Measurements from ENCODE around the gene TMCC2. TPM values are rescaled to one million over a fixed set of nuclear protein-coding genes. Genes with fewer than 3 reads are reported as not detected.
A peak's percentile ranks its signal among the peaks of the same experiment; 100 is the strongest.

TMCC2 gene
- total RNA-seq, 6 donors from 2014 or later = 1.3 to 7.2 (median 3.8) TPM

GRCh38 chr1:205240569-205240968 lies 12.8 kb downstream of the TMCC2 start:
- Histone ChIP-seq H3K36me3 (peaks cover 0 to 5% (median 0%) of the 10 kb centered on the region in 4 donors), H3K4me1 (peaks cover 10 to 36% (median 25%) of the 10 kb centered on the region in 4 donors), H3K9me3 (no peaks in the 10 kb centered on the region), H3K27ac (no peak overlapping the region), H3K27me3 (no peaks in the 10 kb centered on the region), H3K4me3 (no peak overlapping the region)
- WGBS, 2 donors = 90 to 93% methylated on average over 3 of the region's 3 CpGs
- TF ChIP-seq, protein P1, sequence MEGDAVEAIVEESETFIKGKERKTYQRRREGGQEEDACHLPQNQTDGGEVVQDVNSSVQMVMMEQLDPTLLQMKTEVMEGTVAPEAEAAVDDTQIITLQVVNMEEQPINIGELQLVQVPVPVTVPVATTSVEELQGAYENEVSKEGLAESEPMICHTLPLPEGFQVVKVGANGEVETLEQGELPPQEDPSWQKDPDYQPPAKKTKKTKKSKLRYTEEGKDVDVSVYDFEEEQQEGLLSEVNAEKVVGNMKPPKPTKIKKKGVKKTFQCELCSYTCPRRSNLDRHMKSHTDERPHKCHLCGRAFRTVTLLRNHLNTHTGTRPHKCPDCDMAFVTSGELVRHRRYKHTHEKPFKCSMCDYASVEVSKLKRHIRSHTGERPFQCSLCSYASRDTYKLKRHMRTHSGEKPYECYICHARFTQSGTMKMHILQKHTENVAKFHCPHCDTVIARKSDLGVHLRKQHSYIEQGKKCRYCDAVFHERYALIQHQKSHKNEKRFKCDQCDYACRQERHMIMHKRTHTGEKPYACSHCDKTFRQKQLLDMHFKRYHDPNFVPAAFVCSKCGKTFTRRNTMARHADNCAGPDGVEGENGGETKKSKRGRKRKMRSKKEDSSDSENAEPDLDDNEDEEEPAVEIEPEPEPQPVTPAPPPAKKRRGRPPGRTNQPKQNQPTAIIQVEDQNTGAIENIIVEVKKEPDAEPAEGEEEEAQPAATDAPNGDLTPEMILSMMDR (IDR thresholded peaks at IDR 0.05) = no peak
- TF ChIP-seq POLR2A (IDR thresholded peaks at IDR 0.05) (no peak), EP300 (IDR thresholded peaks at IDR 0.05) (no peak), POLR2AphosphoS5 (IDR thresholded peaks at IDR 0.05) (no peak)
- DNase-seq (no peak), ATAC-seq (ENCODE audit: low FRiP score in 2 of 2) (no peak)

DNA sequence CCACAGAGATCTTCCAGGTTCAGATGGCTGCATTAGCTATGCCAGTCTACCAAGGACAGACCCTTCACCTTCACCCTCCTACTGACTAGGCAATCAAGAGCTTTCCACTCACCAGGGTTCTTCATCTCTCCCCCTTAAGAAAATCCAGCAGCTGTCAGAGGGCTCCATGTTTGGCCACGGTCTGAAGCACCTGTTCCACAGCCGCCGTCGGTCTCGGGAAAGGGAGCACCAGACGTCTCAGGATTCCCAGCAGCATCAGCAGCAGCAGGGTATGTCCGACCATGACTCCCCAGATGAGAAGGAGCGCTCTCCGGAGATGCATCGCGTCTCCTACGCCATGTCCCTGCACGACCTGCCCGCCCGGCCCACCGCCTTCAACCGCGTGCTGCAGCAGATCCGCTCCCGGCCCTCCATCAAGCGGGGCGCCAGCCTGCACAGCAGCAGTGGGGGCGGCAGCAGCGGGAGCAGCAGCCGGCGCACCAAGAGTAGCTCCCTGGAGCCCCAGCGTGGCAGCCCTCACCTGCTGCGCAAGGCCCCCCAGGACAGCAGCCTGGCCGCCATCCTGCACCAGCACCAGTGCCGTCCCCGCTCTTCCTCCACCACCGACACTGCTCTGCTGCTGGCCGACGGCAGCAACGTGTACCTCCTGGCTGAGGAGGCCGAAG lies 13.8 kb downstream of the TMCC2 start:
- Histone ChIP-seq H3K27me3 (no peaks in the 10 kb centered on the region), H3K4me1 (peaks cover 10 to 31% (median 23%) of the 10 kb centered on the region in 4 donors), H3K4me3 (no peak overlapping the region), H3K36me3 (peaks cover 0 to 5% (median 0%) of the 10 kb centered on the region in 4 donors), H3K9me3 (no peaks in the 10 kb centered on the region), H3K27ac (no peak overlapping the region)
- DNase-seq = peak in 1 of 2 donors; percentile 76
- no peak for ATAC-seq (ENCODE audit: low FRiP score in 2 of 2)
- TF ChIP-seq POLR2A (IDR thresholded peaks at IDR 0.05) = no peak
- WGBS, 2 donors = 94 to 95% methylated on average over 8 to 33 of the region's 36 CpGs

DNA sequence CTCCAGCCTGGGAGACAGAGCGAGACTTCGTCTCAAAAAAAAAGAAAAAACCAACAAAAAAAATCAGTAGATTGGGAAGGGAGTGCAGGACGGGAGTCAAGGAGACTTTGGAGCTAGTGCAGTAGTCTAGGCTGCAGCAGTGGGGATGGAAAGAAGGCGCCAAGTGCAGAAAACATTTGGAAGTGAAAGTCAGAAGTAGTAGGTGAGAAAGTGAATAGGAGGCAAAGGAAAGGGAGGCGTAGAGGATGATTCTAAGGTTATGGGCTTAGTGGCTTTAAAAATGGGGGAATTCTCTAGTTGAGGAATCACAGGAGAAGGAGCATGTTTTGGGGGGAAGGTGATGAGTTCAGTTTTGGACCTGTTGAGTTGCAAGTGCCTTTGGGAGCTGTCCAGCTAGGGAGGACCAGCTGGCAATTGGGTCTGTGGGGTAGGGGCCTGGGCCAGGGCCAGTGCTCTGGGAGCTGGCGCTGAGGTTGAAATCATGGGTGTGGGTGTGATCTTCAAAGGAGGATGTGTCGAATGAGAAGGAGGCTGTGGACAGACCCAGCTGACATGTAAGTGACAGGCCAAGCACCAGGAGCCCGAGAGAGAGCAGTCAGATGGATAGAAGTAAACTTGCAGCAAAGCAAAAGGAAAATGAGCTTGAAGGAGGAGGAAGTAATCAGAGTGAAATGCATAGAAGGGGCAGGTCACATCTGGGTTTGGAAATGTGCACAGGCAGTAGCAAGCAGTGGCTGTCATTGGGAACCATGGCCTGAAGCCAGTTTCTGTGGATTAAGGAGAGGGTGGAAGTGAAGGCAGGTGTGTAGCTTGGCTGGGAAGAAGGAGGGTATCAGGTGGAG lies 15.8 kb downstream of the TMCC2 start:
- 83 to 86% methylated on average over 8 of the region's 8 CpGs for WGBS, 2 donors
- DNase-seq = no peak

GRCh38 chr1:205244384-205244783 lies 16.6 kb downstream of the TMCC2 start:
- Histone ChIP-seq H3K4me3 (no peak overlapping the region), H3K27me3 (no peaks in the 10 kb centered on the region), H3K4me1 (peaks cover 24 to 36% (median 32%) of the 10 kb centered on the region in 4 donors), H3K9me3 (no peaks in the 10 kb centered on the region), H3K36me3 (peaks cover 0 to 5% (median 0%) of the 10 kb centered on the region in 4 donors), H3K27ac (no peak overlapping the region)
- TF ChIP-seq POLR2AphosphoS5 (IDR thresholded peaks at IDR 0.05) = no peak
- no peak for TF ChIP-seq POLR2A (IDR thresholded peaks at IDR 0.05)
- no peak for TF ChIP-seq EP300 (IDR thresholded peaks at IDR 0.05)
- TF ChIP-seq, protein P1 (IDR thresholded peaks at IDR 0.05) = no peak
- DNase-seq (no peak), ATAC-seq (ENCODE audit: low FRiP score in 2 of 2) (no peak)
- WGBS, 2 donors = 84 to 87% methylated on average over 4 of the region's 4 CpGs

More for the DNA sequence above, 15.8 kb downstream of the TMCC2 start:
- Histone ChIP-seq H3K9me3 (no peaks in the 10 kb centered on the region), H3K4me1 (peaks cover 16 to 32% (median 25%) of the 10 kb centered on the region in 4 donors), H3K27me3 (no peaks in the 10 kb centered on the region), H3K36me3 (peaks cover 0 to 5% (median 0%) of the 10 kb centered on the region in 4 donors), H3K27ac (no peak overlapping the region), H3K4me3 (no peak overlapping the region)
- TF ChIP-seq, protein P1 (IDR thresholded peaks at IDR 0.05) = no peak
- TF ChIP-seq EP300 (IDR thresholded peaks at IDR 0.05) = no peak
- TF ChIP-seq POLR2A (IDR thresholded peaks at IDR 0.05) = no peak
- TF ChIP-seq POLR2AphosphoS5 (IDR thresholded peaks at IDR 0.05) = no peak
- no peak for ATAC-seq (ENCODE audit: low FRiP score in 2 of 2)

DNA sequence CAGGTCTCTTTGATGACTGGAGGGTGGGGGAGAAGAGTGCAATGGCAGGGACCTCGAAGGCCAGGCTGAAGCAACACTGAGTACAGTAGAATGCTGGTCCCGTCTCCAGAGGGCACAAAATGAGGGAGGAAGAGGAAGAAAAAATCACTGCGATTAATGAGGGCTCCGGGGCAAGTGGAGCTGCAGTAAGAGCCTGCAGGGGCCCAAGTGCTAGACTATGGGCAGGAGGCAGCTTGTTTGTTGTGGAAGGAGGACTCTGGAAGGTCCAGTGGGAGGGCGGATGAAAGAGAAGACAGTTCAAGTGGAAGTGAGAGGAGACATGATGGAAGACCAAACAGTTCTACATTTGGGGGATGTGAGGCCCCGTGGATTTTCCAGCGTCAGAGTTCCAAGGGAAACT lies 17.4 kb downstream of the TMCC2 start:
- H3K9me3 ChIP-seq = no peaks in the 10 kb centered on the region
- TF ChIP-seq EP300 (IDR thresholded peaks at IDR 0.05) (no peak), POLR2A (IDR thresholded peaks at IDR 0.05) (no peak), POLR2AphosphoS5 (IDR thresholded peaks at IDR 0.05) (no peak)
- TF ChIP-seq, protein P1 (IDR thresholded peaks at IDR 0.05) = no peak
- H3K27ac ChIP-seq = no peak overlapping the region
- DNase-seq (no peak), ATAC-seq (ENCODE audit: low FRiP score in 2 of 2) (no peak)
- H3K4me1 ChIP-seq = peaks cover 30 to 37% (median 35%) of the 10 kb centered on the region in 4 donors
- no peaks in the 10 kb centered on the region for H3K27me3 ChIP-seq
- 85 to 91% methylated on average over 7 of the region's 7 CpGs for WGBS, 2 donors
- H3K36me3 ChIP-seq = peaks cover 0 to 5% (median 0%) of the 10 kb centered on the region in 4 donors
- H3K4me3 ChIP-seq = no peak overlapping the region

Measured in upper lobe of left lung (tissue), 6 donors.